ENCODE data around the gene ARHGEF12. TPM values are rescaled to one million over a fixed set of nuclear protein-coding genes. Genes with fewer than 3 reads are reported as not detected.

Gene ARHGEF12
- polyA plus RNA-seq, 1 donor (not counting 4 experiments of a cell fraction or from before 2014, with no cell fraction given) = 28.8 TPM

DNA sequence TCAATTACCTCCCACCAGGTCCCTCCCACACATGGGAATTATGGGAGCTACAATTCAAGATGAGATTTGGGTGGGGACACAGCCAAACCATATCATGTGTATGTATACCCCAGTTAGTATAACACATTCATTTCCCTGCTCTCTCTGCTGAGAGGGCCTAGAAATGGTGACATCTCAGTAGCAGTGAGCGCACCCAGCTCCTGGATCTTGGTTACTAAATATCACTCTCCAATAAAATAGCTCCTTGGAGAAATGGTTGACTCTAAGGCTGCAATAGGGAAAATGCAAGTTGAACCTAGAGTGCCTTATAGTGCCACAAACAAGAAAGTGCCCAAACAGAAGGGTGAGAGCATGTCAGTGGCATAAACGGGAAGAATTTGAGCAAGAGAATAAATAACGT is 59.6 kb downstream of the ARHGEF12 start:
- Histone ChIP-seq H3K4me1 (ENCODE audit: control insufficient read depth, extremely low read depth, insufficient read depth, low read length) (peaks cover 38% of the 10 kb centered on the region), H3K27me3 (ENCODE audit: control insufficient read depth, extremely low read depth, insufficient read depth, low read length) (no peaks in the 10 kb centered on the region), H3K4me3 (ENCODE audit: control insufficient read depth in 2 of 3, extremely low read depth in 1 of 3, insufficient read depth in 2 of 3, low read depth in 1 of 3, low read length in 3 of 3) (no peak overlapping the region), H3K9ac (ENCODE audit: control insufficient read depth, extremely low read depth, insufficient read depth, low read length) (no peak overlapping the region), H4K20me1 (ENCODE audit: control insufficient read depth, extremely low read depth, insufficient read depth, low read length) (peaks cover 2% of the 10 kb centered on the region), H2AFZ (ENCODE audit: control insufficient read depth, low read length) (no peak overlapping the region), H3K79me2 (ENCODE audit: control insufficient read depth, insufficient read depth, low read length) (peaks cover 30% of the 10 kb centered on the region), H3K36me3 (ENCODE audit: control insufficient read depth in 2 of 2, extremely low read depth in 1 of 2, insufficient read depth in 2 of 2, low read length in 2 of 2) (no peaks in the 10 kb centered on the region), H3K9me3 (ENCODE audit: control insufficient read depth, low read depth, low read length) (no peaks in the 10 kb centered on the region), H3K9me1 (ENCODE audit: control insufficient read depth, extremely low read depth, insufficient read depth, low read length) (peaks cover 4% of the 10 kb centered on the region), H3K27ac (ENCODE audit: control insufficient read depth, insufficient read depth, low read length) (no peak overlapping the region), H3K4me2 (ENCODE audit: control insufficient read depth, extremely low read depth, insufficient read depth, low read depth, low read length) (no peak overlapping the region)
- FAIRE-seq (no peak), DNase-seq (ENCODE audit: low read depth, low spot score) (no peak)
- dilution Hi-C loops (cut with MboI; ENCODE audit: extremely low pct_ligation_motif_present, low sequenced_read_pairs) = no loop called here
- TF ChIP-seq, protein P1, sequence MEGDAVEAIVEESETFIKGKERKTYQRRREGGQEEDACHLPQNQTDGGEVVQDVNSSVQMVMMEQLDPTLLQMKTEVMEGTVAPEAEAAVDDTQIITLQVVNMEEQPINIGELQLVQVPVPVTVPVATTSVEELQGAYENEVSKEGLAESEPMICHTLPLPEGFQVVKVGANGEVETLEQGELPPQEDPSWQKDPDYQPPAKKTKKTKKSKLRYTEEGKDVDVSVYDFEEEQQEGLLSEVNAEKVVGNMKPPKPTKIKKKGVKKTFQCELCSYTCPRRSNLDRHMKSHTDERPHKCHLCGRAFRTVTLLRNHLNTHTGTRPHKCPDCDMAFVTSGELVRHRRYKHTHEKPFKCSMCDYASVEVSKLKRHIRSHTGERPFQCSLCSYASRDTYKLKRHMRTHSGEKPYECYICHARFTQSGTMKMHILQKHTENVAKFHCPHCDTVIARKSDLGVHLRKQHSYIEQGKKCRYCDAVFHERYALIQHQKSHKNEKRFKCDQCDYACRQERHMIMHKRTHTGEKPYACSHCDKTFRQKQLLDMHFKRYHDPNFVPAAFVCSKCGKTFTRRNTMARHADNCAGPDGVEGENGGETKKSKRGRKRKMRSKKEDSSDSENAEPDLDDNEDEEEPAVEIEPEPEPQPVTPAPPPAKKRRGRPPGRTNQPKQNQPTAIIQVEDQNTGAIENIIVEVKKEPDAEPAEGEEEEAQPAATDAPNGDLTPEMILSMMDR (optimal IDR thresholded peaks at IDR 0.05 in 1 of 3, IDR thresholded peaks at IDR 0.05 in 1 of 3, conservative IDR thresholded peaks at IDR 0.05 in 1 of 3; ENCODE audit: extremely low read depth in 1 of 3, insufficient read depth in 2 of 3, low read length in 3 of 3) = no peak
- no peak for TF ChIP-seq EZH2 (IDR thresholded peaks at IDR 0.05; ENCODE audit: low read length)

DNA sequence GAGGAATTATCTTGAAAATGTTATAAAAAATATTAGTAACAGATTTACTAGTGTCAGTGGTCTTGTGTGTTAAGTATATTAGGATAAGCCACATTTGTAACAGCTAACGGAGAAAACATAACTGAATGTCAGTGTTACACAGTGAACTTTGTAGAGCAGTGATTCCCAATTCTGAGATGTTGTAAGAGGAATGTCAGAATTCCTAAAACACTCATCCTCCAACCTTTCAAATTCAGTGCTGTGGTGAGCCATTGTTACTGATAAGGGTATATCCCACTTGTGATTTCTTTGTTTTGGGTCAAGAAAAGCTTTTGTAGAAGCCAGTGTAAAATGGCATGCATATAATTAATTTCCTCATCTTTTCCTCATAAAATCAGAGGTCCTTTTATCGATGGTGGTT is 61.9 kb downstream of the ARHGEF12 start:
- H3K79me2 ChIP-seq (ENCODE audit: control insufficient read depth, insufficient read depth, low read length) = peaks cover 32% of the 10 kb centered on the region
- no peaks in the 10 kb centered on the region for H3K9me3 ChIP-seq (ENCODE audit: control insufficient read depth, low read depth, low read length)
- H3K4me2 ChIP-seq (ENCODE audit: control insufficient read depth, extremely low read depth, insufficient read depth, low read depth, low read length) = no peak overlapping the region
- TF ChIP-seq EZH2 (IDR thresholded peaks at IDR 0.05; ENCODE audit: low read length) = no peak
- TF ChIP-seq, protein P1 (optimal IDR thresholded peaks at IDR 0.05 in 1 of 3, IDR thresholded peaks at IDR 0.05 in 1 of 3, conservative IDR thresholded peaks at IDR 0.05 in 1 of 3; ENCODE audit: extremely low read depth in 1 of 3, insufficient read depth in 2 of 3, low read length in 3 of 3) = no peak
- DNase-seq (ENCODE audit: low read depth, low spot score) = no peak
- H3K27ac ChIP-seq (ENCODE audit: control insufficient read depth, insufficient read depth, low read length) = no peak overlapping the region
- peaks cover 30% of the 10 kb centered on the region for H3K4me1 ChIP-seq (ENCODE audit: control insufficient read depth, extremely low read depth, insufficient read depth, low read length)
- dilution Hi-C loops (cut with MboI; ENCODE audit: extremely low pct_ligation_motif_present, low sequenced_read_pairs) = no loop called here
- no peak for FAIRE-seq
- peaks cover 4% of the 10 kb centered on the region for H3K9me1 ChIP-seq (ENCODE audit: control insufficient read depth, extremely low read depth, insufficient read depth, low read length)
- no peaks in the 10 kb centered on the region for H3K36me3 ChIP-seq (ENCODE audit: control insufficient read depth in 2 of 2, extremely low read depth in 1 of 2, insufficient read depth in 2 of 2, low read length in 2 of 2)
- H4K20me1 ChIP-seq (ENCODE audit: control insufficient read depth, extremely low read depth, insufficient read depth, low read length) = peaks cover 2% of the 10 kb centered on the region
- H2AFZ ChIP-seq (ENCODE audit: control insufficient read depth, low read length) = no peak overlapping the region
- no peak overlapping the region for H3K4me3 ChIP-seq (ENCODE audit: control insufficient read depth in 2 of 3, extremely low read depth in 1 of 3, insufficient read depth in 2 of 3, low read depth in 1 of 3, low read length in 3 of 3)
- no peaks in the 10 kb centered on the region for H3K27me3 ChIP-seq (ENCODE audit: control insufficient read depth, extremely low read depth, insufficient read depth, low read length)
- no peak overlapping the region for H3K9ac ChIP-seq (ENCODE audit: control insufficient read depth, extremely low read depth, insufficient read depth, low read length)
